NK-92 treated with Interleukin-12 subunit alpha and Interleukin-12 subunit beta, amount 100 ng/mL, for 24 hours (cell line): ENCODE measurements around the gene SERPINC1.
"Not testable (repeated sequence)": the region's sequence is repeated elsewhere in the genome, so short reads cannot be mapped to it uniquely, and the experiment has no call there.

Experiments
- DNase-seq: peaks from one replicate; lab custom pipeline; 2025; lab: John Stamatoyannopoulos, UW

The SERPINC1 gene

DNA sequence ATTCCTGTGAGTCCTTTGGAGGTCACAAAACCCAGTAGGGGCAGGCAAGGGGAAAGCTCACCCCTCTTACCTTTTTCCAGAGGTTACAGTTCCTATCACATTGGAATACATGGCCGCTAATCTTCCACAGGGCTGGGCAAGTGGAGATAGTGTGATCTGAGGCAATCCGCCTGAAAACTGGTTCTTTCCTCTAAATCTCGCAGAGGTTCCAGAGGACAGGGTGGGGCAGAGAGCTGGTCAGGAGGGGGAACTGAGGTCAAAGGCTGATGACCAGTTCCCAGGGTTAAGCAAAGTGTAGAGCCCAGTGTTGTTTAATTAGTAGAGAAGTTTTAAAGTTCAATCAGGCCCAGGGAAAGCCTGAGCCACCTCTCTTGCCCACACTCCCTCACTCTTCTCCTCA is at the start of gene SERPINC1:
TSS of gene SERPINC1 (minus strand) at position 179 of the 400 bp plus-strand sequence. CDS start at position 111, 68 bp downstream.
- DNase-seq, result no peak

DNA sequence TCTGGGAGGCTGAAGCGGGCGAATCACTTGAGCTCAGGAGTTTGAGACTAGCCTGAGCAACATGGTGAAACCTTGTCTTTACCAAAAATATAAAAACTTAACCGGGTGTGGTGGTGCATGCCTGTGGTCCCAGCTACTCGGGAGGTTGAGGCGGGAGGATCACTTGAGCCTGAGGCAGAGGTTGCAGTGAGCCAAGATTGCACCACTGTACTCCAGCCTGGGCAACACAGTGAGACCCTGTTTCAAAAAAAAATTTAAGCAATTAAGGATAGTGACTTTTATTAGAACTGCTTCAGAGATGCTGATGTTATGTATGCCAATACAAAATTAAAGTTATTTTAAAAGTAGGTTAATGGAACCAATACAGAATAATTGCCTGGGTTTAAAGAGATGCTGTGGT is 48.8 kb upstream of the SERPINC1 start:
- DNase-seq, result not testable (repeated sequence)

DNA sequence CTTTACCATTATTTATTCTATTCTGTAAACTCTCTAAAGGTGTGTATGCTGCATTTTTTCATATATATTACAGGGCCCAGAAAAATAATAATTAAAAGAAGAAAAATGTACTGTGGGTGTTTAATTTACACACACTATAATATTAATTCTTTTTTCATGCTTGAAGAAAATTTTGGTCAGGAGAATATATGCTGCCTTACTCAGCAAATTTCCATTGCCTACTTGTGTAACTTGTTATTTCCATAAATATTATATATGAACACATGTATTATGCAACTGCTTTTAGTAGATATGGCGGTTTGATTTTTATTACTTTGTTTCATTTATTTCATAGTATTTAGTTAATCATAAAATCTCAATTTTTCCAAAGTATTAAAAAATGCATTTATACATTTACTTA is 46.4 kb upstream of the SERPINC1 start:
- no peak for DNase-seq

DNA sequence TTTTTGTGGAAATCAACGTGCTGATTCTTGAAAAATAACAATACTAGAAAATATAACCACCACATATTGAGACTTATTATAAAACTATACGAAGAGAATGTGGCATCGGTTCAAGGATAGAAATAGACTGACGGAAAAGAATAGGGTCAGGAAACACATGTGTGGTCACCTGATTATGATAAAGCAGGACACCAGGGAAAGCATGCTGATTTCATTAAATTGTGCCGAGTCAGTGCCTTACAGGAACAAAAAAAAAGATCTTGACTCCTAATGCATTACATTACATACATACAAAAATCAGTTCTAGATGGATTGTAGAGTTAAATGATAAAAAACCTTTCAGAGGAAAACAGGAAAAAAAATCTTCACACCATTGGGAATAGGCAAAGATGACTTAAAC is 43.5 kb upstream of the SERPINC1 start:
- no peak for DNase-seq

DNA sequence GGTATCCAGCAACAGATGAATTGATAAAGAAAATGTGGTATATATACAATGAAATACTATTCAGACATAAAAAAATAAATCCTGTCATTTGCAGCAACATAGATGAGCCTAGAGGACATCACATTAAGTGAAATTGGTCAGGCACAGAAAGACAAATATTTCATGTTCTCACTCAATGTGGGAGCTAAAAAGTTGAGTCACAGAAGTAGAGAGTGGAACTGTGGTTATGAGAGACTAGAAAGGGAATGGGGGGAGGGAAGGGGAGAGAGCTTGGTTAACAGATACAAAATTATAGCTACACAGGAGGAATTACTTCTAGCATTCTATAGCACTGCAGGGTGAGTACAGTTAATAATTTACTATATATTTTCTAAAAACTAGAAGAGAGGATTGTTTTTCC is 37.1 kb upstream of the SERPINC1 start:
- no peak for DNase-seq

DNA sequence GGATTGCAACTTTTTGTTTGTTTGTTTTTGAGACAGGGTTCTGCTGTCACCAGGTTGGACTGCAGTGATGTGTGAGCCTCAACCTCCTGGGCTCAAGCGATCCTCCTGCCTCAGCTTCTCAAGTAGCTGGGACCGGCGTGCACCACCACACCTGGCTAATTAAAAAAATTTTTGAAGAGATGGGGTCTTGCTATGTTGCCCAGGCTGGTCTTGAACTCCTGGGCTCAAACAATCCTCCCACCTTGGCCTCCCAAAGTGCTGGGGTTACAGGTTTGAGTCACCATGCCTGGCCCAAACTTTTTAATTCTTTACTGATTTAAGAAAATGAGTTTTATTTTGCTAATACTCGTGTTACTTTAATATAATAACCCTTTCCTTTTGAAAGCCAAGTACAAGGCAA is 31.5 kb upstream of the SERPINC1 start:
- DNase-seq, result no peak

DNA sequence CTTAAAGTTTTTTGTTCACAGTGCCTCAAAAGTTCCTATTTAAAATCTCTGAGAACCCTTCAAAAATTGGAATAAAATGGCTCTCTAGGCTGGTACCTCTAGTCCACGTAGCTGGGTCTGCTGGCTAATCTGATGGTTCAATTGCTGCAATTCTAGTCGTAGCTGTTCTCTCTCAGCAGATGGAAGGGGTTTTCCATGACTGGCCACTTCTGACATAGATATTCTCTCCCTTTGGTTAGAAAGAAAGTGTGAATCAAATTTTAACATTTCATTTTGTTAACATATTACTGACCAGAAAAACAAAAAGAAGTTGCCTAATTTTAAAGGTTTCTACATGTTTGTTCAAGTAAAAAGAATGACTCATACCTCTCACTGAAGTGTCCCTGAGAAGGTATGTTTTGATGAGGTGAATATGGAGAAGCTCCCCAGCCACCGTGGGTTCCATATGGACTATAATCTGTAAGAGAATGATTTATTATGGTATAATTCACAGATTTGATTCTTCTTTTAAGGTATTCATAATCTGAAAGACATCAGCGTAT is 29.3 kb upstream of the SERPINC1 start:
- no peak for DNase-seq

DNA sequence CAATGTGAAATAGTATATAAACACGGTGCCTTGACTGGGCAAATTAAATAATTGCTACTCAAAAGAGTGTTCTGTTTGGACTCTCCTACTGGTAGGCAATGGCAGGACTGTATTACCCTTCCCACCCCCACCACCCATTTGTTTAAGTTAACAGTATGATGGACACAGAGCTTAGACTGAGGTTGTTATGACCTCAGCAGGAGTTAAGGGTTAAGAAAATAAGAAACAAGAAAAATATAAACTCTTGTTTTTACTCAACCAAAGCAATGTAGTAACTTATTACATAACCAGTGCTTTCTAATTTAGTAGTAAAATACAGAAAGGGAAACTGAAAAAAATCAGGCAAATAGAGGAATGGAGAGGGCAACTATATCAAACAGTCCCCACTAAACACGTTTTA is 19.9 kb upstream of the SERPINC1 start:
- no peak for DNase-seq

DNA sequence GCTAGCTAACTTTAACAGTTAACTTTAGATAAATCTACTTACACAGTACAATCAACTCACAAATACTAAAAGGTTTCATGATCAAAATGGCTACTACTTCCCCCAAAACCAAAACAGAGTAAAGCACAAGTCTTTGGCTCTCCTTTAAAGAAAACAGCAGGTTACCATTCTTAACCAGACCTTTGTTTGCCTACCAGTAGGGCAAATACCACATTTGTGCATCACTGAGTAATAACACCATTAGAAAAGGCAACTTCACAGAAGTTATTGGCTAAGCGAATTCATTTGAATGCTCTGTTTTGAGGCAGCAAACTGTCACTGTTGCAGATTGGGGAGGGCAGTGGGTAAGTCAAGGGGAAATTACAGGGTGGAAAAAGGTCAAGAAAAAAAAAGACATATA is 17.3 kb upstream of the SERPINC1 start:
- no peak for DNase-seq

DNA sequence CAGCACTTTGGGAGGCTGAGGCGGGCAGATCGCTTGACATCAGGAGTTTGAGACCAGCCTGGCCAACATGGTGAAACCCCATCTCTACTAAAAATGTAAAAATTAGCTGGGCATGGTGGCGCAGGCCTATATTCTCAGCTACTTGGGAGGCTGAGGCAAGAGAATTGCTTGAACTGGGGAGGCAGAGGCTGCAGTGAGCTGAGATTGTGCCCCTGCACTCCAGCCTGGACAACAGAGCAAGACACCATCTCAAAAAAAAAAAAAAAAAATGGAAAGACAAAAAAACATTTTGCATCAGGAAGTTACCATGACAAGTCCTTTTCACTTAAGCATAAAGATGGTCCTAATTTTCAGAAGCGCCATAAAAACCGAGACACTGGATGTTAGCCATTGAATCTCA is 13.4 kb upstream of the SERPINC1 start:
- not testable (repeated sequence) for DNase-seq

DNA sequence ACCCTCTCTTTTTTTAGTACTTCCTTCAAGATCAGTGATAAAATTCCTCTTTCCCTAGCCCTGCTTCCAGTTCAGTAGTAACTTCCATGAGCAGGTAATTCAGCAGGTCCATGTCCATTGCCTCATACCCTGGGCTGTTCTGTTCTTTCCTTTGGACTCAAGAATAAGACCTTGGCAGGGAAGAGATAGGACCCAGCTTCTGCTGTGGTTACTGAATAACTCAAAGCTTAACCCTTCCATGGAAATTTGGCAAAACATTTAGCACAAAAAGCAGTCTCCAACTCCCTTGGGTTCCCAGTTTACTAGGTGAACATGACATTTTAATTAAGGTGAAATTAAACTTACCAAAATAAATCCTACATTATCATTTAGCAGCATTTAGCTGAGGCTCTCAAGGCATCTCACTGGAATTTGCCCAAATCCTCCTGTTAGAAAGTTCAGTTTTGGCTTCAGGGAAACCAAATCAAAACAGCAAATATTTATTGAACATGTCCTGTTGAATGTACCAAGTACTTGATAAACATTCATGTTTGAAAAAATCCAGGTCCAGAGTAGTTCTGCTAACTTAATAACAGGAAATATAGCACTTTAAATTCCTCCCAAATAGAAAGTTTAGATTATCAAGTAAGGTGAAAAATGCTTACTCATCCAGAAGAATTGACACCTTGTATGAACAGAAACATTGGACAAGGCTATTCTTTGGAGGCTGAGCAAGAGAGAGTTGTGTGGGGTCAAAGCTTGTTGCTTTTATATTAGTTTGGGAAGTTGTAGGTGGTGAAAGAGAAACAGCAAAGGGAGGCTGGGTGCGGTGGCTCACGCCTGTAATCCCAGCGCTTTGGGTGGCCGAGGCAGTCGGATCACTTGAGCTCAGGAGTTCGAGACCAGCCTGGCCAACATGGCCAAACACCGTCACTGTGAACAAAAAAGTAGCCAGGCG is 8.4 kb upstream of the SERPINC1 start:
- no peak for DNase-seq

DNA sequence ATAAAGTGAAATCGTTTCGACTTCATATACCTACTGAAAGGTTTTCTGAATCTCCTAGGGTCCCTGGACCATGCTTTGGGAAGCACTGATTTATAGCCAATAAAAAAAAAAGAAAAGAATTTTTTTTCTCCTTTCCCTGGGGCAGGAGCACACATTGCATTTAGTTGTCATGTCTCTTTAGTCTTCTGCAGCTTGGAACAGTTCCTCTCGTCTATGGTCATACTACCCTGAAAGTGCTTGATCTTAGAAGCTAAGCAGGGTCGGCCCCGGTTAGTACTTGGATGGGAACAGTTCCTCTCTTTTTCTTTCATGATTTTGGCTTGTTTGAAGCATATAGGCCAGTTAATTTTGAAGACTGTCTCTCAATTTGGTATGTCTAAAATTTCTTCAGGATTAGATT is 3.7 kb upstream of the SERPINC1 start:
- DNase-seq, result no peak

DNA sequence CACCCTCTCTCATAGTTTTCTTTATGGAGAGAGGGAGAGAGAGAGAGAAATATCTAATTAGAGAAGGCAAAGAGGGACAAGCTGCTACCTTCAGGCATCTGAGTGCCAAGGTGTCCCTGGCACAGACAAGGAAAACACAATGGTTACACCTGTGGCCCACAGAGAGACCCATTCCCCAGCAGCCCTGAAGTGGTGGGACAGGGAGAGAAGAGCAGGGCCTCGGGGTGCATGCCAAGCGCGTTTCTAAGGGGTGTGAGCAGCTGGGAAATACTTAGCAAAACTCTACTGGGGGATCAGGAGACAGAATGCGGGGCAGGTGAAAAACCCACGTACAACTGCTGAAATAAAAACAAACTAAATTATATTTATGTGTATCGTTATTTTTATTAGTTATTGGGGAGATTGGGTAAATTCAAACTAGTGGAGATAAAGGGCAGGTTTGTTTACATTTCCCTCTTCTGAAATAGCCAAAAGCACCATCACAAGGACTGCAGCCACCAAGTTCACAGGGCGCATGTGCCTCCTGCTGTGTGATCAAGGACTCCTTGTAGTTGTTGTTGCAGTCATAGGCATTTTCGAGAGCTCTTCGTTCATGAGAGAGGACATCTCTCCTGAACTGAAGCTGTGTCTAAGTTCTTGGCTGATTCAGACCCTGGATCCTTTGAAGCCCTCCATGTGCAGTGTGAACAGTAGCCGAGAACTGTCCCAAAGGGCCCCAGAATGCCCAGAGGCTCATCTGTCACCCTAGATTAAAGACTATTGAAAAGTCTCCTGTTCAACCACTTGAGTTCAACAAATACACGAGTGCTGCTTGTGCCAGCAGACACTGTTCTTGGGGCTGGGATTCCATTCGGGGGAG is 737 bp upstream of the SERPINC1 start:
- DNase-seq, result no peak

DNA sequence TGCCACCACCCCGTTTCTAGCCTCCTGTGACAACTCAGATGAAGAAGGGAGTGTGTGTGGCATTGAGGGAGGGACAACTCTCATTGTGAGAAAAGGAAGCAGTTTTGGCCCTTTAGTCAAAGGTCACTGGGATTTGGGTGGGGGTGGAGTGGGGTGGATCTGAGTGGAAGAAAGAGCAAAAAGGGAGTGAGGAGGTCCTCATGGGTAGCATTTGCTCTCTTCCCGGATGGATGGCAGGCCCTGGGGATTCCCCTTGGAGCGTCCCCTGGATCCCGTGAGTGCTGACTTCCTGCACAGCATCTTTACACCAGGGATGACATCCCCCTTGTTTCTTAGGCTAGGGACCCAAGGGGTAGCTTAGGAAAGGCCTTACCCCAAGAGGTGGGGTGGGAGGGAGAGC is 460 bp downstream of the SERPINC1 start:
- DNase-seq, result no peak

DNA sequence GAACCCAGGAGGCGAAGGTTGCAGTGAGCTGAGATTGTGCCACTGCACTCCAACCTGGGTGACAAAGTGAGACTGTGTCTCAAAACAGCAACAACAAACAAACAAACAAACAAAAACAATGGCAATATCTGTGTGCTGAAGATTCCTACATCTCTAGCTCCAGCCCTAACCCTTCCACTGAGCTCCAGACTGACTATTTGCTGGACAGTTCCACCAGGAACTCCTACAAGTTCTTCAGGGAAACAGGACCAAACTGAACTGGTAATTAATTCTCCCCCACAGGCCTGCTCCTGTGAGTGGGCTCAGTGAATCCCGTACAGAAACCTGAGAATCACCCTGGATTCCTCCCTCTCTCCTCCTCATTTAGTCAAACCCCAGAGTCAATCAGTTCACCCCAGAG is 1.5 kb downstream of the SERPINC1 start:
- no peak for DNase-seq

DNA sequence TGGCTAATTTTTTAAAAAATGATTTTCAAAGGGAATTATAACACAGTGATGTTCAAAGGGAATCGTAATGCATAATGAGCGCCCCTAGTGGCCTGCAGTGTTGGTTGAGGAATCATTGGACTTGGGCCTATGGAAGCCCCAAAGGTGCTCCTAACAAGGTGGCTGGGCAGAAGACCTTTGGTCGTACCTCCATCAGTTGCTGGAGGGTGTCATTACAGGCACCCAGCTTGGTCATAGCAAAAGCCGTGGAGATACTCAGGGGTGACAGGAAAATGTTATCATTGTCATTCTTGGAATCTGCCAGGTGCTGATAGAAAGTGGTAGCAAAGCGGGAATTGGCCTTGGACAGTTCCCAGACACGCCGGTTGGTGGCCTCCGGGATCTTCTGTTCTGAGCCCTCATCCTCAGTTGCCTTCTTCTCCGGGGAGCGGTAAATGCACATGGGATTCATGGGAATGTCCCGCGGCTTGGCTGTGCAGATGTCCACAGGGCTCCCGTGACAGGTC is 2.7 kb downstream of the SERPINC1 start:
- DNase-seq, result no peak

DNA sequence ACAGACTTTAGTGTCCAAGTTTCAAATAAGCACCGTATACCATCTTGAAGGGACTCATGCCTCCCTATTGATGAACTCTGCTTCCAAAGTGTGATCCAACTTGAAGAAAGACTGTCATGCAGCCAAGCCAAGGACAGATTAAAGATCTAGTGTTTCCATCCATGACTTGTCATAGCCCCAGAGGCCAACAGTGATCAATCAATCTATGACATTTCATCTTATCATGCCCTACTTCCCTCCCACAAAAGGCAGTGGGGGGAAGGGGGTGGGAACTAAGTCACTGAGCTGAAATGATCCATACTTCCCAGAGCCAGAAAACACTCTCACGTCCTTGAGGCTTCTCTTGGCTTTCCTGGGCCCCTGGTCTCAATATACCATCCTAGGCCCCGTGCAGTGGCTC is 4.0 kb downstream of the SERPINC1 start:
- DNase-seq, result no peak

DNA sequence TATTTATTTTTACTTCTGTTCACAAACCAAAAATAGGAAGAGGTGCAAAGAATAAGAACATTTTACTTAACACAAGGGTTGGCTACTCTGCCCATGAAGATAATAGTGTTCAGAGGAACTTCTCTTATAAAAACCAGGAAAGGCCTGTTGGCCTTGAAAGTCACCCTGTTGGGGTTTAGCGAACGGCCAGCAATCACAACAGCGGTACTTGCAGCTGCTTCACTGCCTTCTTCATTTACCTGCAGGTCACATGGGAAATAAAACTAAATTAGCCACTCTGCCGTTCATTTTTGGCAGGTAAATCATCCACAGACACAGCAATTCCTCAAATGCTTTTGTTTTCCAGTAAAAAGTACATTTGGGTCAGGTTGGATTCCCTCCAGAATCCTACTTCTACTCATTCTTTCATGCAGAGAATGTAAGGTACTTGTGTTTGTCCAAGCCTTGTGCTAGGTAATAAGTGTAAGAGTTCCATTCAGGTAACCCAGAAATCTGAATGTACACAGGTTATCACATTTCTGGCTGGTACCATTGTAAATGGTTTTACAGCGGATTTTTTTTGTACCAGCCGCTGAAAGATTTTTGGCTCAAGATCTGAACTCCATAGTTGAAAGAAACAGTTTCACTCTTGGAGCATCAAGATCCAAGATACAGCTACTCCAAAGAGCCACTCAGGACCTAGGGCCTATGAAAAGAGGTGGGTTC is 13.1 kb downstream of the SERPINC1 start:
- no peak for DNase-seq

DNA sequence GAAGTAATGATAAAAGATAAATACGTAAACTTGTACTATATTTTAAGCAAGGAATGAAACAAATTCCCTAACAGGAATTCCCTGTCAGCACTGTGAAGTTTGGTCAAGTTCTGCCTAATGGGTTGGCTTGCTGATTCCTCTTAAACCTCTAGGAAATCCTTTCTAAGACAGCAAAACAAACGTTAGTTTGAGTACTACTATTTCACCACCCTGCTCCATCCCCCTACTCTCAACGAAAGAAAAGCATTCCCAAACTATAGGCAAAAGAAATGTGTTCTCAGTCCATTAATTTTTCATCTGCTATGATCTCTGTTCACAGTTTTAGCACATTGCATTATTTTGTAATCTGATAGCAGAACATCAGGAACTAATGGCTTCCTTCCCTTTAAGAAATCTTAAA is 16.1 kb downstream of the SERPINC1 start:
- no peak for DNase-seq

DNA sequence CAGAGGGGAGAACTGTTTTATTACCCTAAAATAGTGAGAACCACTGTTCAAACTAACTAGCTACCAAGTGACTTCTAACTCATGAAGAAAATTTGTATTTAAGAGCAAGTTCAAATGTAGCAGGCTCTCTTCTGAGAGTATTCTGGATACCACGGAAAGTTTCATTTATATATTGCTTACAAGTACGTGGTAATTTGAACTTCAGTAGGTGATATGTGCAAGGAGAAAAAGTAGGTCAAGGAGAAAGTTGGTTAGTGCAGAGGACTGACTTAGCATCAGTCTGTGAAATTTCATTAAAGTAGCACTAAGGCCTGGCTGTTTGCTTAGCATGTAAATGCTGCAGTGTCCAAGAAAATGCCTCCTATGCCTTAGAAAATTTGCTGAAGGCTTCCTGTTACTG is 16.7 kb downstream of the SERPINC1 start:
- no peak for DNase-seq

DNA sequence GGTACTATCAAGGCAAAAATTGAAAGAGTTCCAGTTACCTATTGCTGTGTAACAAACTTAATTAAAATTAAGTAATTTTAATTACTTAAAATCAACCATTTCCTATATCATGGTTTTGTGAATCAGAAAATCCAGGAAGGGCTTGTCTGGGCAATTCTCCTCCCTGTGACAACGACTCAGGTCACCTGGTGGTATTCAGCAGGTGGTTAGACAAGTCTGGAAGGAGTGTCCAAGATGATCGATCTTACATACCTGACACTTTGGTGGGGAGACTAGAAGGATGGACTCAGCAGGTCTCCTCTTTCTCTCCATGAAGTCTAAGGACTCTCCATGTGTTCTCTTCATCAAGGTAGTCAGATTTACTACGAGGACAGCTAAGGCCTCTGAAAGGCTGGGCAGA is 22.9 kb downstream of the SERPINC1 start:
- no peak for DNase-seq

DNA sequence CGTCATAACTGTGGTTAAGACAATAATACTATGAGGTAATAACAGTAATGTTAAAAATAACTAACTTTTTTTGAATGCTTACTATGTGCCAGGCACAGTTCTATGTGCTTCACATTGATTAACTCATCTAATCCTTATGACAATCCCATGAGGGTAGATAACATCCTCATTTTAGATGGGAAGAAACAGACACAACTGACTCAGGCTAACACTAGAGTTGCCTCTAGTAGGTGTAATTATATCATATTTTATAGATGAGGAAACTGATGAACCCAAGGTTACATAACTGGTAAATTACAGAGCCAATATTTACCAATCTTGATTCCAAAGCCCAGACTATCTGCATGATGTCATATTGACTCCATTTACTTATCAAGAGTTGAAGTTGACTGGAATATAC is 23.5 kb downstream of the SERPINC1 start:
- DNase-seq, result no peak
